NB4 (cell line): ENCODE data around the gene CHST11.

Experiments
- CTCF ChIP-seq: IDR thresholded peaks from one replicate; pipeline ENCODE4 v1.5.1; 2012; ENCODE audit warnings: low read depth, low read length
- MAX ChIP-seq: IDR thresholded peaks from 2 replicates; pipeline ENCODE4 v1.6.1; 2011; ENCODE audit warnings: low read depth, low read length
- POLR2A ChIP-seq: IDR thresholded peaks from 2 replicates; pipeline ENCODE4 v1.6.1; 2011; ENCODE audit warnings: mild to moderate bottlenecking; ENCODE audit not compliant: insufficient read length; ENCODE audit errors: extremely low read depth

DNA sequence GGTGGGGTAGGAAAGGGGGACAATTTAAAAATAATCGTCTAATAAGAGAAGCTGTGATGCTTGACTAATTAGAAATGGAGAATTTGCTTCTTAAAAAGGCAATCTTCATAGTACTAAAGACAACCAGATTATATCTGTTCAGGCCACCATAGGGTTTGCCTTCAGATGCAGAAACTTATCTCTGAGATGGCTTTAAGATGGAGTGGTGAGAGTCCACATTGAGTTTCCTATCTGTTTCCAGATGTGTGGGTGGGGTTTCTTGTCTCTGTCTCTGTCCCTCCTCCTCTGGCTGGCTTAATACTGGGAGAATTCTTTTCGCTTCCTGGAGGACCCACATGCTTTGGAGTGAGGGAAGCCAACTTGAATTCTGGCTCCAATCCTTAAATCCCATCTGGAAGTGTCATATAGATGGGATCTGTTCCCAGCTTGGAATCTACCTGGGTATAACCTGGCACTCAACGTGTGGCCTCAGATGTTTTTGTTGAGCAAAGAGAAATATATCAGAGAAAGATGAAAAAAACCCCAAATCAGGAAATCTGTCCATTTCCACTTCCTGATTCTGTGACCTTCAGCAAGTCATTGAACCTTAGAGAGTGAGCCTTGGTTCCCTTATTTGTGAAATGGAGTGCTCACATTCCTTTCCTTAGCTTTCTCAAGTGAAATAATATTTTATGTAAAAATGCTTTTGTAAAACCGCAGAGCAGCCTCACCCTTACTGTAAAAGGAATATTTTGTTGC lies 66.4 kb downstream of the CHST11 start:
- TF ChIP-seq CTCF (no peak), MAX (no peak), POLR2A (no peak)
